HG02981 (cell line): Measurements from ENCODE around the gene TEAD2.

ENCODE experiments used
- ATAC-seq: cut with Tn5 transposase; IDR thresholded peaks from one replicate; pipeline ENCODE4 v1.9.1; 2021; ENCODE audit warnings: mild to moderate bottlenecking, moderate library complexity; ENCODE audit not compliant: unreplicated experiment

The TEAD2 gene

GRCh38 chr19:49348305-49349189, 13.7 kb downstream of the TEAD2 start:
- no peak for ATAC-seq

DNA sequence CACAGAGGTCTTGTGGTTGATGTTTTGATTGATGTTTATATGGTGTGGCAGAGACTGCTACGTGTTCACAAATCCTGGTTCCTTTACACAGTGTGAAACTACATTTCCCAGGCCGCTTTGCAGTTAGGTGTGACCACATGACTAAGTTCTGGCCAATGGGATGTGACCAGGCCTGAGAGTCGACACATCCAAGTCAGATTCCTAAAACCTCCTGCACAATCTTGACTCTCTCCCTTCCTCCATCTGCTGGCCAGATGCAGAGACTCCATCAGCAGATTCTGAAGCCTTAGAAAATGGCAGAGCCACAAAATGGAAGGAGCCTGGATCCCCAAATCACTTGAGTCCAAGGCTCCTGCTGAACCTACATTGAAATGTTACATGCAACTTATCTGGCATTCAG, 14.4 kb downstream of the TEAD2 start:
- ATAC-seq, result no peak

DNA sequence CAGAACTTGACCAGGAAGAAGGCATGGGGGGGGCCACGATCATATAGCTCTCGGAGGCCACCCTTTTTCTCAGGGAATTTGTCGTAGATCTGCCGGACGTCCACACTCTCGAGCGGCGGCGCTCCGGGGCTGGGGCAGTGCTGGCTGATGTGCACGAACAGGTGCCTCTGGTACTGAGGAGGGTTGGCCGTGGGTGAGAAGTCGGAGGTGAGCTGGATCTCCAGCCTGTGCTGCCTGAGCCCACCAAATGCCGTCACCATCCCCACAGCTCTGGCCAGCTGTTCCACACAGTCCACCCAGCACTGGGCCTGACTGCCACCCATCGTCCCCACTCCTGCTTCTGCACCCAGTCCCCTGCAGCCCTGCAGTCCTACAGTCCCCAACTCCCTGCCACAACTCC, 15.0 kb downstream of the TEAD2 start:
- ATAC-seq, result no peak

GRCh38 chr19:49344505-49345423, 17.5 kb downstream of the TEAD2 start:
- no peak for ATAC-seq

DNA sequence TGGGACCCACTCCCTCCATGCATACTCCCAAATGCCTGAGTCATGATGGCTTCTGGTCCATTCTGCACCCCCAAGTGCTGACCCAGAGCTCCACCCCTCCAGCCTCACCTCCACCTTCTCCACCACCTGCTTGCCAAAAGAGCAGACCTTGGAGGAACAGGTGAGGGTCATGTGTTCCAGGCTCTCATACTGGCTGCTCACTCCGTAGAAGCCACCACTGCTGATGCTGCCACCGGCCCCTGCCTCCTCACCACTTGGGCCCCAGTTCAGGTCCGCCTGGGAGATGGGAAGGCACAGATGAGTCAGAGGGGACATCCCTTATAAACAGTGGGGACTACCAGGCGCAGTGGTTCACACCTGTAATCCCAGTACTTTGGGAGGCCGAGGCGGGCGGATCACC, 19.1 kb downstream of the TEAD2 start:
- no peak for ATAC-seq

- ATAC-seq, result no peak
These were observed 19.9 kb downstream of the TEAD2 start for GRCh38 chr19:49342291-49342721.

DNA sequence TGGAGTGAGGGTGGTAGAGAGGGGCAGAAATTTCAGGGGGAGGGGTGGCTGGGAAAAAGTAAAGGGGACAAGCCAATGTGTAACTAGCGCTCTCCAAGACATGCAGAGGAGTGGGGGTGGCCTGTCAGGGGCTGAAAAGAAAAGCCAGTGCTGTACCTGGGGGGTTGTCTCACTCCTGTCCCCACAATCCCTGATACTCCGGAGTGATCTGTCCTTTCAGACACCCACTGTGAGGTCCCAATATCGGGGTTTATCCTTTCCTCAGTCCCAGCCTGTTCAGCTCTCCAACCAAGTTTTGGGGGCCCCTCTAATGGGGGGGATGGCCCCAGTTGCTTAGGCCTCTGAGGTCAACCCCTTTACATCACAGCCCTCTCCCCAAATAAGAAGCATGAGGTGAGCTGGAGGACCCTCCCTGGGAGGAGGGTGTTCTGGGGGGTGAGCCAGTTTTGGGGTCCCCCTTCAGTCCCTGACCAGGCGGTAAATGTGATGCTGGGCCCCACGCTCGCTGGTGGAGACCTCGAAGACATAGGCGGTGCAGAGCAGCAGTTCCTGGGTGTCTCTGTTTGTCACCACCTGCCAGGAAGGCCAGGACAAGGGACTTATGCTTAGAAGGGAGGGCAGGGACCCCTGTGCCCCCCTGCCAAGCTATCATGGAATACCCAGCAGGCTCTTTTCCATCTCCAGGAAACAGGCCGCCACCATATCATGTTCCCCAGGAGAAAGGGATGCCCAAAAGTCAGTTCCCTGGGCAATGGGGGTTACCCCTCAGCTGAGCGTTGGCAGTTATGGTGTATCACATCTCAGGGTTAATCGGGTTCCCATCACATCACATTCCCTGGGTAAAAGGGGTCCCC, 21.1 kb downstream of the TEAD2 start:
- no peak for ATAC-seq

GRCh38 chr19:49340069-49340864, 21.9 kb downstream of the TEAD2 start:
- peak; percentile 61 for ATAC-seq

DNA sequence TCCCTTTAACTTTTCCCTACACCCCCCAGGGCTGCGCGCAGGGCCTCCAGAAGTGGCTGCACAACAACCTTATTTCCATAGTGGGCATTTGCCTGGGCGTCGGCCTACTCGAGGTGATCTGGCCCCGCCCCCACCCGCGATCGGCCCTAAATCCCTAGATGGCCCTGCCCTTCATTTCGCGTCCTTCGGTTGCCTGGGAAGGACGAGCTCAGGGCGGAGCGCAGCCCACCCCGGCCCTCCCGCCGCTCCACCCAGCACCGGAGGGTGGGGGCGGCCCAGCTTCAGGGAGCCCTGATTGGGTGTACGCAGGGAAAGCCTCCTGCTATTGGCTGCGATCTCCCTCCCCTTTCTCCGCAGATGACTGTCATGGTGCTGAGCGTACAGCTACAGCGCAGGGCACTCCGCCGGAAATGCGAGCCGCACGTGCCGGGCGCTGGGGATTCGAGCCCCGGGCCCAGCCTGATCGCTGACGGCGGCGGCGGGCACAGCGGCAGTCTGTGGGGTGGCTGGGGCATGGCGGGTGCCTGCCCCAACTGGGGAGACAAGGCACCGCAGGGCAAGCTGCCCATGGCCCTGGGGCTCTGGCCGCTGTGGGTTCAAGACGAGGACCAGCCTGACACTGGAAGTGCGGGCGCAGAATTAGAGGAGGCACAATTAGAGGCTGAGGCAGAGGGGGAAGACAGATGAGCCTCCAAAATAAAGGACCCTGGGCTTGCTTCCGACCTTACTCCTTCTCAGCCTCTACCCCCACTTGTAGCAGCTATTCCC, 22.7 kb downstream of the TEAD2 start:
- ATAC-seq, result no peak

DNA sequence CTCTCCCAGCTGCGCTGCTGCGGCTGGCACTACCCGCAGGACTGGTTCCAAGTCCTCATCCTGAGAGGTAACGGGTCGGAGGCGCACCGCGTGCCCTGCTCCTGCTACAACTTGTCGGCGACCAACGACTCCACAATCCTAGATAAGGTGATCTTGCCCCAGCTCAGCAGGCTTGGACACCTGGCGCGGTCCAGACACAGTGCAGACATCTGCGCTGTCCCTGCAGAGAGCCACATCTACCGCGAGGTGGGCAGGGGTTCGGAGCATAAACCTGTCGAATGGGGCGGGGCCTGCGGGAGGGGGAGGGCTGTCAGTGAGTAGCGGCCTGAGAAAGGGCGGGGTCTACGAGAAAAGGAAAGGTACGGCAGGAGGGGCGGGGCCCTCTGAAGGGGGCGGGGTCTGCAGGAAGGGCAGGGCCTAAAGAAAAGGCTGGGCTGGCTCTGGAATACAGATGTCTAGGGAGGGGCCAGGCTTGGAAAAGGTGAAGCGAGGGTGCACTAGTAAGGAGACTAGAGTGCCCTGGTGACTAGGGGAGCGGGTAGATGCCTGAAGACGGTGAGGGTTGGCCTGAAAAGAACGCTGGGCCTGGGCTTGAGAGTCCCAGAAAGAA, 23.4 kb downstream of the TEAD2 start:
- no peak for ATAC-seq

DNA sequence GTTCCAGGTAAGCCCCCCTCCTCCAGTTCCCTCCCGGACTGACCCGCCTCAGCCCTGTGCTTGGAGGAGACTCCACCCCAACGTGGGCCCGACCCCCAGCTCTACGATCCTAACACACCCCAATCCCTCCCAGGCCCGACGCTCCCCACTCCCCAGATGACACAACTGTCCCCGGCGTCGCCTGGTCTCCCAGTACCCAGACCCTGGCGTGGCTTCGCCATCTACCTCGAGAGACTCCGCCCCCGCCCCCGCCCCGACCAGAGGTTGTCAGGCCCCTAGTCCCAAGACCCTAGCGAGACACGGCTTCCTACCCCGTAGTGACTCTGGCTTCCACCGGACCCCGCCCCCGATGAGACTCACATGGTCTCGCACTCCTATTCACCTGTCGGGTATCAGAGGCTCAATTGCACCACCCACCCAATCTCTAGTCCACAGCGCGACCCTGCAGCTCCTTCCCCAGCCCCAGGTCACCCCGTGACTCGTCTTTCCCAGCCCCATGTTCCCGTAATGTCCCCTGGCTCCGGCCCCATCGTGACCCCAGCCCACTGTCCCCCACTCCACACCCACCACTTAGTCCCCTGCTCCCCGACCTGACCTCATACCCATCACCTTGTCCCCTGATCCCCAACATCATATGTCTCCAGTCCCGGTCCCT, 24.1 kb downstream of the TEAD2 start:
- ATAC-seq, result no peak

DNA sequence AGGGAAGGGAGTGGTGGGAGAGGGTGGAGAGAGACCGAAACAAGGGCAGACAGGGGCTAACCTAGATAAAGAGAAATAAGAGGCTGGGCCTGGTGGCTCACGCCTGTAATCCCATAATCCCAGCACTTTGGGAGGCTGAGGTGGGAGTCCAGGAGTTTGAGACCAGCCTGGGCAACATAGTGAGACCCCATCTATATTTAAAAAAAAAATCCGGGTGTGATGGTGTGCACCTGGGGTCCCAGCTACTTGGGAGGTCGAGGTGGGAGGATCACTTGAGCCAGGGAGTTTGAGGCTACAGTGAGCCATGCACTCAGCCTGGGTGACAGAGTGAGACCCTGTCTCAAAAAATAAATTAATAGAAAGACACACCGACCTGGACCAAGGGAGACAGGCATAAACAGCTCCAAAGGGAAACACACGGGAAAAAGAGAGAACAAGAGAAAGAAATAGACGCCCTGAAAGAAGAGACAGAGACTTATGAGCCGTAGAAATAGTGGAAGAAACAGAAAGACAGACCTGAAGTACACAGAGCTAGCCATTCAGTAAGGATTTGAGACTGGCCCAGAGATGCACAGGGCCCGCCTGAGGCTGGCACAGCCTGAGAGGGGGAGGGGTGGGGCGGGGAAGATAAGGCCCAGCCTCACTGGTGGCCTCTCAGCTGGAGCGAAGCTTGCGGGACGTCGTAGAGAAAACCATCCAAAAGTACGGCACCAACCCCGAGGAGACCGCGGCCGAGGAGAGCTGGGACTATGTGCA, 24.8 kb downstream of the TEAD2 start:
- ATAC-seq, result no peak

DNA sequence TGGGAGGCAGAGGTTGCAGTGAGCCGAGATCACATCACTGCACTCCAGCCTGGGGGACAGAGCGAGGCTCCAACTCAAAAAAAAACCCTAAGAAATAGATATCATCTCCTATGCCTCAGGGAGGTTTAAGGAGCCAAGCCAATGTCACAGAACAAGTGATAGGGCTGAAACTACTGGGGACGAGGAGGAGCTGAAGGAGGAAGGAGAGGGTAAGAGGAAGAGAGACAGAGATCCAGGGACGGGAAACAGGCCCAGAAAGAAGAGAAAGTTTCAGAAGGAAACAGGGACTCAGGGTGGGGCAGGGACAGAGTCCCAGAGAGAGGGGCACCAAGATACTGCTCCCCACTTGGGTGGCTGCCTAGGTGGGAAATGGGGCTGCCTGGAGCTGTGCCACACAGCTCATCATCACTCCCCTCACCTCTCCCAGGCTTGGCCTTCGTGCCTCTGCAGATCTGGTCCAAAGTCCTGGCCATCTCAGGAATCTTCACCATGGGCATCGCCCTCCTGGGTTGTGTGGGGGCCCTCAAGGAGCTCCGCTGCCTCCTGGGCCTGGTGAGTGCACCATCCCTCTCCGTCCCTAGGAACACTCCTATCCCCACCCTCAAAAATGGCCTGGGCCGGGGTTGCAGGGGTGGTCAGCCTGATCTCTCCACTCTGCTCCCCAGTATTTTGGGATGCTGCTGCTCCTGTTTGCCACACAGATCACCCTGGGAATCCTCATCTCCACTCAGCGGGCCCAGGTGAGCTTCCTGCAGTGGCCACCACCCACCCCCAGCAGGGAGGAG, 25.5 kb downstream of the TEAD2 start:
- ATAC-seq, result no peak

- ATAC-seq, result no peak
These were observed 26.3 kb downstream of the TEAD2 start for GRCh38 chr19:49335784-49336481.

GRCh38 chr19:49335071-49335783, 27.0 kb downstream of the TEAD2 start, which contains the start of gene CD37:
TSS of gene CD37 (plus strand) at chr19:49335406. CDS start at chr19:49335541, 135 bp downstream.
- no peak for ATAC-seq
